Epithelial cell of prostate (primary cell): ENCODE measurements around the gene EMC10.

Source experiments
- DNase-seq: peaks from one replicate; pipeline ENCODE4 v3.0.0-alpha.2; 2011; ENCODE audit warnings: low read depth, low spot score
- H3K27ac ChIP-seq: fragments of 450-650 bp; 2 replicates; pipeline ENCODE4 v1.5.1; 2017; ENCODE audit warnings: mild to moderate bottlenecking

The EMC10 gene

GRCh38 chr19:50476907-50477238 lies 566 bp downstream of the EMC10 start:
- DNase-seq: no peak
- peak overlapping the region; percentile 66 for H3K27ac ChIP-seq

DNA sequence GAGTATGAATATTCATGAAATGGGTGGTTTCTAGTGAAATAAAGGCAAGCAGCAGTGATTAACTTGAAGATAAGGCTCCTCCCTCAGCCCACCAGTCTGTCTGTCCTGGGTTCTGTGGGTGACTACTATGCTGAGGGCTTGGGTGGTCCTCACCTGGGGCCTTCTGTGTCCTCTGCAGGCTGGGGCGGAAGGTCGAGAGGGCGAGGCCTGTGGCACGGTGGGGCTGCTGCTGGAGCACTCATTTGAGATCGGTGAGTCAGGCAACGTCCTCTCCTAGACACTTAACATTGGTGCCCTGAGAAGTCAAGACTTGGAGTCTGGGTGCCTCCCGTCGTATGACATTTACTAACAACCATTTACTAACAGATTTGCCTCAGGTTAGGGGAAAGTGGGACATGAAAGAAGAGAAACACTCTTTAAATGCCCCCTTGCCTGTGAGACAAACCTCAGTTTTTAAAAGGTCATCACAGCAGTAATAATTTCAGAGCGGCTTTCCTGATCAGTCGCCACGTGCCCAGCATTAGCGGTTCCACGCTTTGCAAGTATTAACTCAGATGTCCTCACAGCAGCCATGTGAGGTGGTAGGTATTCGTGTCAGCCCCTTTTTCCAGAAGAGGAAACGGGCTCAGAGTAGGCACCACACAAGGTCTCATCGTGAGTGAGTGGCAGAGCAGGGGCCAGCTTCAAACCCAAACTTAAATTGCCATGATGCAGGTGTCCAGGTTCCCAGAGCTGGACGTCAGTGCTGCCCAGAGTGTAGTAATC lies 1.6 kb downstream of the EMC10 start:
- H3K27ac ChIP-seq: no peak overlapping the region
- no peak for DNase-seq

GRCh38 chr19:50478901-50479715 lies 2.8 kb downstream of the EMC10 start:
- no peak for DNase-seq
- no peak overlapping the region for H3K27ac ChIP-seq

- H3K27ac ChIP-seq: no peak overlapping the region
- no peak for DNase-seq
These were observed 3.5 kb downstream of the EMC10 start for GRCh38 chr19:50479761-50480251.

GRCh38 chr19:50480281-50481111 lies 4.2 kb downstream of the EMC10 start:
- DNase-seq: no peak
- H3K27ac ChIP-seq: no peak overlapping the region

- DNase-seq: no peak
These were observed 5.2 kb downstream of the EMC10 start for GRCh38 chr19:50481351-50482149.

GRCh38 chr19:50482271-50482855 lies 6.1 kb downstream of the EMC10 start:
- H3K27ac ChIP-seq: no peak overlapping the region
- DNase-seq: no peak

More at GRCh38 chr19:50481351-50482149, 5.2 kb downstream of the EMC10 start:
- H3K27ac ChIP-seq: no peak overlapping the region

DNA sequence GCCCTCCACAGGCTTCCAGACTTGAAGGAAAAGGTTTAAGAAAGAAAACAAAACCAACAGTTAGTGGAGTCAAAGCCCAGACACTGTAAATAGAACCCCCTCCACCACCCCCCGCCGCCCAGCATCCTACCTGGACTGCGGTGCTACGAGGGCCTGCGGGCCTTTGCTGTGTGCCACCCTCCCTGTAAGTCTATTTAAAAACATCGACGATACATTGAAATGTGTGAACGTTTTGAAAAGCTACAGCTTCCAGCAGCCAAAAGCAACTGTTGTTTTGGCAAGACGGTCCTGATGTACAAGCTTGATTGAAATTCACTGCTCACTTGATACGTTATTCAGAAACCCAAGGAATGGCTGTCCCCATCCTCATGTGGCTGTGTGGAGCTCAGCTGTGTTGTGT lies 6.6 kb downstream of the EMC10 start:
- H3K27ac ChIP-seq: no peak overlapping the region
- no peak for DNase-seq

DNA sequence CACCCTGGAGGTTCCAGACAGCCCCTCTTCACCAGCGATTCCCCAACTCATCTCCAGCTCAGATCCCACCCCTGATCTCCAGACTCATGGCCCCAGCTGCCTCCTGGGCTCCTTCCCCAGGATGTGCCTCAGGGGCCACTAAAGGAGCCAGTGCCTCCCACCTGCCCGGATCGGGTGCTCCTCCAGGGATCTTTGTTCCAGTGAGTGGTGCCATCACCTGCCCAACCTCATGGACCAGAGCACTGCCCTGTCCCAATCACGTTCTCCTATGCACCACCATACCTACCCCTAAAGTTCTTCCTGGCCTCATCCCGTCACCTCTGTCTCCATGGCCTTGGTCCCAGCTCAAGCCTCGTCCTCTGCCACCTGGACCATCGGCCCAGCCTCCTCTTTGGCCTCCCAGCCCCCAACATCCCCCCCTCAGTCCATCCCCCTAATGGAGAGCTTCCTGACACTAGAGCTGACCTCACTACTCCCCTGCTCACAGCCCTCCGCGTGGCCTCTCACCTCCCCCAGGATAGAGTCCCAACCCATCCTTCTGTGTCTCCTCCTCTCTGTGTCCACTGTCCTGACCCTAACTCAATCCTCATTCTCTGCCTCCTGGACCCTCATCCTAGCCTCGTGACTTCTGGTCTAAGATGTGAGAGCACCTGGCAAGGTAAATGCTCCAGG lies 9.1 kb downstream of the EMC10 start:
- no peak for DNase-seq
- H3K27ac ChIP-seq: no peak overlapping the region

GRCh38 chr19:50486823-50487515 lies 10.7 kb downstream of the EMC10 start:
- no peak for DNase-seq
- no peak overlapping the region for H3K27ac ChIP-seq

DNA sequence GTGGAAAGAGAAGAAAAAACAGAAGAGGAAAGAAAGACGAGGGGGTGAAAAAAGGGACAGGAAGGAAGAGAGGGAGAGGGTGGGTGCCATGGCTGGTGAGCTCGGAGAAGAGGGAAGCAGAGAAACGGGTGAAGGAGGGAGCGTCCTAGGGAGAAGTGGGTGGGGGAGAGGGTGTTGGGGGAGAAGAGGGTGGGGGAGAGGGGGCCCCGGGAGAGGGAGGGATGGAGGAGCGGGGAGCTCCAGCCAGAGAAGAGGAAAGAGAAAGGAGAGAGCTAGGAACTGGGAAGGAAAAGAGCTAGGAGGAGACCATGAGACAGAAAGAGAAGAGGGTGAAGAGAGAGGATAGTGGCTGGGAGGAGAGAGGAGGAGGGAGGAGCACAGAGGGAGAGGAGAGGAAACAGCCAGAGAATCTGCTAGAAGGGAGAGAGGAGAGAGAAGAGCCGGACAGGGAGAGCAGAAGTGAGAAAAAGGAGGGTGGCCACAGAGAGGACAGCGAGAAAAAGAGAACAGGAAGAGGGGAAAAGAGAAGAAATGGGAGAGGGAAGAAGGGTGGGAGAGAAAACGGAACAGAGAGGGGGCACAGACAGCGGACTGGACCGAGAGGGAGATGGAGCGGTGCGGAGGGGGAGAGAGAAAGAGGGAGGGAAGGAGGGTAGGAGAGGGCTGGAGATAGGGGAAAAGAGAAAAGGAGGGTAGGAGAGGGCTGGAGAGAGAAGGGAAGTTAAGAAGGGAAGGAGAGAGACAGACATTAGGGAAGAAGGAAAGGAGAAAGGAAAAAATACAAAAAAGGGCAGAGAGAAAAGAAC lies 12.3 kb downstream of the EMC10 start:
- DNase-seq: no peak
- no peak overlapping the region for H3K27ac ChIP-seq

DNA sequence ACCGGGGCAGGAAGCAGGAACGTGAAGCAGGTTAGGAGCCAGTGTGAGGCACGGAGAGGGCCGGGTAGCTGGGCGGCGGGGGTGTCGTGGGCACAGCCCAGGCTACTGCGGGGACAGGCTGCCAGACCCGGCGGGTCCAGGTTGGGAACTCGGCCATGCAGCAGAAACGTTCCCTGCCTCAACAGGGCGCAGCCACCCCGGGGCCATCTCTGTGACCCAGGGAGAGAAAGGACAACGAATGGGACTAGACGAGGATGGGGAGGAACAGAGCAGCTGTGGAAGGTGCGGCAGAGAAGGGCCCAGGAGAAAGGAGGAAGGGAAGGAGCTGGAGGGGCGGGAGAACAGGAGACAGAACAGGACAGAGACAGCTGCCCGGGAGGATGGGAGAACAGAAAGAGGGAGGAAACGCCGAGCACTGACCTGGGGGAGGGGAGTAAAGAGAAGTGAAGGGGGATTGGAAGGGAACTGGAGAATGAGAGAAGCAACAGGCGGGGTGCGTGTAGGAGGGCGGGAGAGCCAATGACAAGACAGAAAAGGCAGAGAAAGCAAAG lies 13.2 kb downstream of the EMC10 start:
- H3K27ac ChIP-seq: no peak overlapping the region
- DNase-seq: no peak

DNA sequence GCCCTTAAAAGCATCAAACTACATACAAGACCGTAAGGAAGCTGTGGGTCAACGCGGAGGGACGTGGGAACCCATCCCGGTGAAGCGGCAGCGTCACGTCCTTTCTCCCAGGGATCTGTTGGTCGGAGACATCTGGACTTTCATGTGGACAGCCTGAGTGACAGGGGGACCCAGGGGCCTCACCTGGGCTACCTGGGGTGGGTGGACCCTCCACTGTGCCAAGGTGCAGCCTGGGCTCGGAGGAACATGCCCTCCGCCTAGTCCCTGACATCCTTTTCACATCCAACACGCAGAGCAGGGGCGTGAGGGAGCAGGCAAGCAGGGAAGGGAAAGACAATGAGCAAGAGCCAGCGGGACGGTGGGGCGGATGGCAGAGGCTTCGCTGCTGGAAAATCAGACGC lies 14.1 kb downstream of the EMC10 start:
- H3K27ac ChIP-seq: no peak overlapping the region
- no peak for DNase-seq

GRCh38 chr19:50490991-50491472 lies 14.7 kb downstream of the EMC10 start:
- H3K27ac ChIP-seq: no peak overlapping the region
- DNase-seq: no peak

GRCh38 chr19:50492303-50493052 lies 16.2 kb downstream of the EMC10 start:
- no peak overlapping the region for H3K27ac ChIP-seq
- DNase-seq: no peak

GRCh38 chr19:50493171-50493570 lies 16.9 kb downstream of the EMC10 start:
- no peak for DNase-seq
- H3K27ac ChIP-seq: no peak overlapping the region
